Esophagus muscularis mucosa (tissue), 3 donors: ENCODE measurements around the gene KRT86.
"Not testable (repeated sequence)": the region's sequence is repeated elsewhere in the genome, so short reads cannot be mapped to it uniquely, and the experiment has no call there.

Experiments used
- POLR2A ChIP-seq: fragments of 450-650 bp; IDR thresholded peaks from one replicate; pipeline ENCODE4 v1.6.1; 2017; ENCODE audit warnings: antibody characterized with exemption, moderate library complexity, mild to moderate bottlenecking, low read depth
- TF ChIP-seq, protein P1 (sequence below), 3 experiments: fragments of 200-600 bp in 2 of 3; fragments of 450-650 bp in 1 of 3; sonication (generic) in 2 of 3; IDR thresholded peaks; one replicate each; pipeline ENCODE4 v1.5.1; 2017 to 2019; ENCODE audit warnings: antibody characterized with exemption in 3 of 3, mild to moderate bottlenecking in 2 of 3, moderate library complexity in 1 of 3

DNA sequence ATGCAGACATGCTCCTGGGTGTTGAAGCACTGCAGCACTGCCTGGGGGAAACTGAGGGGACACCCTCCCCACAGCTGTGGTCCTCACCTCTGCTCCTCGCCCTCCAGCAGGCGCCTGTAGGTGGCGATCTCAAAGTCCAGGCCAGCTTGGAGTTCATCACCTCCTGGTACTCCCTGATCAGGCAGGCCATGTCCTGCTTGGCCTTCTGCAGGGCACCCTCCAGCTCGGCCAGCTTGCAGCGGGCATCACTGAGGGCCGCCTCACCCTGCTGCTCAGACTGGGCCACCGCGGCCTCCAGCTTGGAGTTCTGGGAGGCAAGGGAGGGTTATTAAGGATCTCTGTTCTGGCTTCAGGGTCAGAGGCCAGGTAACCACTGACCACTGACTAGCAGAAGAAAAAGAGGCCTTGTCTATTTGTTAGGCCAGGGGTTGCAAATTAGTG, 22.2 kb upstream of the KRT86 start:
- TF ChIP-seq, protein P1, sequence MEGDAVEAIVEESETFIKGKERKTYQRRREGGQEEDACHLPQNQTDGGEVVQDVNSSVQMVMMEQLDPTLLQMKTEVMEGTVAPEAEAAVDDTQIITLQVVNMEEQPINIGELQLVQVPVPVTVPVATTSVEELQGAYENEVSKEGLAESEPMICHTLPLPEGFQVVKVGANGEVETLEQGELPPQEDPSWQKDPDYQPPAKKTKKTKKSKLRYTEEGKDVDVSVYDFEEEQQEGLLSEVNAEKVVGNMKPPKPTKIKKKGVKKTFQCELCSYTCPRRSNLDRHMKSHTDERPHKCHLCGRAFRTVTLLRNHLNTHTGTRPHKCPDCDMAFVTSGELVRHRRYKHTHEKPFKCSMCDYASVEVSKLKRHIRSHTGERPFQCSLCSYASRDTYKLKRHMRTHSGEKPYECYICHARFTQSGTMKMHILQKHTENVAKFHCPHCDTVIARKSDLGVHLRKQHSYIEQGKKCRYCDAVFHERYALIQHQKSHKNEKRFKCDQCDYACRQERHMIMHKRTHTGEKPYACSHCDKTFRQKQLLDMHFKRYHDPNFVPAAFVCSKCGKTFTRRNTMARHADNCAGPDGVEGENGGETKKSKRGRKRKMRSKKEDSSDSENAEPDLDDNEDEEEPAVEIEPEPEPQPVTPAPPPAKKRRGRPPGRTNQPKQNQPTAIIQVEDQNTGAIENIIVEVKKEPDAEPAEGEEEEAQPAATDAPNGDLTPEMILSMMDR (IDR thresholded peaks at IDR 0.05): not testable (repeated sequence)
- TF ChIP-seq POLR2A: not testable (repeated sequence)
